Hepatocyte (in vitro differentiated cells): ENCODE measurements around the gene COPS4.

Source experiments
- EZH2 ChIP-seq: fragments of 200-600 bp; sonication (generic); IDR thresholded peaks from 2 replicates; pipeline ENCODE4 v1.6.1; 2016; ENCODE audit warnings: antibody characterized with exemption, mild to moderate bottlenecking, borderline replicate concordance
- EZH2phosphoT487 ChIP-seq: fragments of 200-600 bp; sonication (generic); IDR thresholded peaks from one replicate; pipeline ENCODE4 v1.6.1; 2018; ENCODE audit warnings: antibody characterized with exemption, mild to moderate bottlenecking, low read depth, moderate library complexity; ENCODE audit not compliant: unreplicated experiment, severe bottlenecking
- TF ChIP-seq, protein P1 (sequence below): fragments of 200-600 bp; sonication (generic); IDR thresholded peaks from 2 replicates; pipeline ENCODE4 v1.5.1; 2016; ENCODE audit warnings: antibody characterized with exemption, mild to moderate bottlenecking; ENCODE audit not compliant: poor library complexity

DNA sequence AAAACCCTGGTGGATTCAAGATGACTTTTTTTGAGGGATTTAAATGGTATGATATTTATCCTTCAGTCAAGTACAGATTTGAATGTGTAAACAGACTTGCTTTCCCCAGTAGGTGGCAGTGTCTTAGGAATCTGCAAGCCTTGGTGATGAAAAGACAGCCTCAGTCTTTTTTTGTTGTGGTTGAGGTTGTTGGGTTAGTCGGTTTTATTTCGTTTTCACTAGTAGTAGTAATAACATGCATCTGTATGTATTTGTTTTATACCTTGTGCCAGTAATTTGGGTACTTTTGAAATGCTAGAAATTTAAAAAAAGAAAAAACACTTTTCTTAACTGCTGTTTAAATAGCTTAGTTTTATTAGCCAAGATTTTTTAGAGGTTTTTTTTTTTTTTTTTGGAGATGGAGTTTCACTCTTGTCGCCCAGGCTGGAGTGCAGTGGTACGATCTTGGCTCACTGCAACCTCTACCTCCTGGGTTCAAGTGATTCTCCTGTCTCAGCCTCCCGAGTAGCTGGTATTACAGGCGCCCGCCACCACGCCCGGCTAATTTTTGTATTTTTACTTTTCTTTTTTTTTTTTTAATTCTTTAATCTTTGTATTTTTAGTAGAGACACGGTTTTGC, 39.2 kb downstream of the COPS4 start:
- TF ChIP-seq, protein P1, sequence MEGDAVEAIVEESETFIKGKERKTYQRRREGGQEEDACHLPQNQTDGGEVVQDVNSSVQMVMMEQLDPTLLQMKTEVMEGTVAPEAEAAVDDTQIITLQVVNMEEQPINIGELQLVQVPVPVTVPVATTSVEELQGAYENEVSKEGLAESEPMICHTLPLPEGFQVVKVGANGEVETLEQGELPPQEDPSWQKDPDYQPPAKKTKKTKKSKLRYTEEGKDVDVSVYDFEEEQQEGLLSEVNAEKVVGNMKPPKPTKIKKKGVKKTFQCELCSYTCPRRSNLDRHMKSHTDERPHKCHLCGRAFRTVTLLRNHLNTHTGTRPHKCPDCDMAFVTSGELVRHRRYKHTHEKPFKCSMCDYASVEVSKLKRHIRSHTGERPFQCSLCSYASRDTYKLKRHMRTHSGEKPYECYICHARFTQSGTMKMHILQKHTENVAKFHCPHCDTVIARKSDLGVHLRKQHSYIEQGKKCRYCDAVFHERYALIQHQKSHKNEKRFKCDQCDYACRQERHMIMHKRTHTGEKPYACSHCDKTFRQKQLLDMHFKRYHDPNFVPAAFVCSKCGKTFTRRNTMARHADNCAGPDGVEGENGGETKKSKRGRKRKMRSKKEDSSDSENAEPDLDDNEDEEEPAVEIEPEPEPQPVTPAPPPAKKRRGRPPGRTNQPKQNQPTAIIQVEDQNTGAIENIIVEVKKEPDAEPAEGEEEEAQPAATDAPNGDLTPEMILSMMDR: peak; percentile 68
- TF ChIP-seq EZH2 (no peak), EZH2phosphoT487 (no peak)
